Endothelial cell of umbilical vein (primary cell): ENCODE data around the gene GCAT. TPM values are rescaled to one million over a fixed set of nuclear protein-coding genes. Genes with fewer than 3 reads are reported as not detected.

Source experiments
- BruUV-seq: library from RNA; stranded (reverse); fragments of 400-500 nt; replicated peaks from 2 replicates; lab custom pipeline; 2021; lab: Mats Ljungman, UMichigan
- CTCF ChIA-PET: fragments of 300-600, 350-600 bp; sonication (Branson Sonifier 250); formaldehyde crosslinking; loops from one replicate; lab custom pipeline; 2021; ENCODE audit warnings: antibody characterized with exemption, inconsistent platforms; lab: Charles Lee
- POLR2A ChIA-PET: fragments of 300-600, 350-600 bp; sonication (Branson Sonifier 250); formaldehyde crosslinking; loops from one replicate; lab custom pipeline; 2021; ENCODE audit warnings: antibody characterized with exemption, inconsistent platforms; lab: Charles Lee
- DNase-seq: peaks from one replicate; pipeline ENCODE4 v3.0.0-alpha.2; 2011; ENCODE audit warnings: low read depth, low spot score
- FAIRE-seq: peaks from 2 replicates; lab custom pipeline; 2011; peaks lifted over from hg19 to GRCh38; lab: Jason Lieb, UNC
- H2AFZ ChIP-seq: 2 replicates; pipeline ENCODE4 v1.6.0; 2012; ENCODE audit warnings: low read depth, low read length, control low read depth, inconsistent platforms
- H3K27ac ChIP-seq: 2 replicates; pipeline ENCODE4 v1.5.1; 2011; ENCODE audit warnings: low read depth, mild to moderate bottlenecking, control low read depth, low read length, moderate library complexity; ENCODE audit not compliant: insufficient read depth
- H3K27me3 ChIP-seq, 2 experiments: 2 replicates each; pipeline versions ENCODE4 v1.6.0 to v1.6.1; 2011; ENCODE audit warnings: low read length in 2 of 2, mixed read lengths in 1 of 2; ENCODE audit not compliant: control insufficient read depth in 2 of 2, insufficient read depth in 2 of 2
- H3K36me3 ChIP-seq, 2 experiments: 2 replicates in 1 of 2; 3 replicates in 1 of 2; pipeline ENCODE4 v1.5.1; 2011; ENCODE audit warnings: low read length in 2 of 2, mild to moderate bottlenecking in 1 of 2, moderate library complexity in 1 of 2; ENCODE audit not compliant: control insufficient read depth in 2 of 2, insufficient read depth in 2 of 2; ENCODE audit errors: extremely low read depth in 1 of 2
- H3K4me1 ChIP-seq: 3 replicates; pipeline ENCODE4 v1.5.1; 2011; ENCODE audit warnings: mild to moderate bottlenecking, low read length; ENCODE audit not compliant: control insufficient read depth, insufficient read depth; ENCODE audit errors: extremely low read depth
- H3K4me2 ChIP-seq: 2 replicates; pipeline ENCODE4 v1.6.1; 2011; ENCODE audit warnings: low read length, control low read depth, mixed read lengths; ENCODE audit not compliant: insufficient read depth
- H3K4me3 ChIP-seq, 3 experiments: fragments of 200-600 bp in 1 of 3; sonication (generic), shearing (Covaris generic) in 1 of 3; replicated peaks in 1 of 3; 2 replicates each; pipeline ENCODE4 v1.5.1; 2011 to 2016; ENCODE audit warnings: control low read depth in 3 of 3, low read length in 3 of 3, mild to moderate bottlenecking in 2 of 3, inconsistent platforms in 1 of 3, low read depth in 1 of 3, moderate library complexity in 1 of 3; ENCODE audit not compliant: insufficient read depth in 1 of 3
- H3K79me2 ChIP-seq: 2 replicates; pipeline ENCODE4 v1.6.0; 2012; ENCODE audit warnings: low read length, inconsistent platforms; ENCODE audit not compliant: control insufficient read depth, insufficient read depth
- H3K9ac ChIP-seq: replicated peaks from 2 replicates; pipeline ENCODE3; 2011; ENCODE audit warnings: low read length, control low read depth; ENCODE audit not compliant: insufficient read depth; ENCODE audit errors: extremely low read depth
- H3K9me1 ChIP-seq: replicated peaks from 3 replicates; pipeline ENCODE4 v1.6.0; 2011; ENCODE audit warnings: mild to moderate bottlenecking, low read length; ENCODE audit not compliant: control insufficient read depth, insufficient read depth; ENCODE audit errors: extremely low read depth
- H3K9me3 ChIP-seq: replicated peaks from 2 replicates; pipeline ENCODE4 v1.5.1; 2012; ENCODE audit warnings: low read length, inconsistent platforms; ENCODE audit not compliant: control insufficient read depth, insufficient read depth
- H4K20me1 ChIP-seq: replicated peaks from 2 replicates; pipeline ENCODE3; 2011; ENCODE audit warnings: mild to moderate bottlenecking, low read length; ENCODE audit not compliant: control insufficient read depth, insufficient read depth; ENCODE audit errors: extremely low read depth
- FOS ChIP-seq: IDR thresholded peaks from 2 replicates; pipeline ENCODE4 v1.6.1; 2011; ENCODE audit warnings: mild to moderate bottlenecking, low read length, moderate library complexity, borderline replicate concordance; ENCODE audit not compliant: insufficient read depth
- JUN ChIP-seq: IDR thresholded peaks from 2 replicates; pipeline ENCODE4 v1.6.1; 2011; ENCODE audit warnings: borderline replicate concordance, low read depth; ENCODE audit not compliant: insufficient read length, insufficient read depth
- MYC ChIP-seq: IDR thresholded peaks from one replicate; pipeline ENCODE4 v1.6.1; 2011; ENCODE audit warnings: mild to moderate bottlenecking, low read depth, low read length
- POLR2AphosphoS5 ChIP-seq: IDR thresholded peaks from 2 replicates; pipeline ENCODE4 v1.6.1; 2012; ENCODE audit warnings: low read depth, mild to moderate bottlenecking, control low read depth, low read length, moderate library complexity; ENCODE audit not compliant: insufficient read depth
- dilution Hi-C: fragments of 300-500 bp; cut with MboI; formaldehyde crosslinking; loops from one replicate; pipeline ENCODE4 v1.15.0; 2019; ENCODE audit warnings: low sequenced_read_pairs; ENCODE audit not compliant: extremely low pct_ligation_motif_present
- intact Hi-C: fragments of 100-400 bp; cut with micrococcal nuclease; formaldehyde crosslinking; loops from one replicate; pipeline ENCODE4 v1.10.0; 2022
- polyA plus RNA-seq, 4 experiments: library from polyadenylated mRNA; depleted of rRNA in 3 of 4; stranded (reverse) in 3 of 4; unstranded in 1 of 4; fragments of >200 nt; gene quantifications; 2 replicates each; pipeline versions ENCODE4 v1.2.1 to v1.2.3, GENCODE V29; 2011 to 2012; ENCODE audit warnings: missing spikeins in 1 of 4
- total RNA-seq: library from RNA; stranded (reverse); gene quantifications from 2 replicates; pipeline ENCODE4 v1.2.3, GENCODE V29; 2021
- TF ChIP-seq, protein P1 (sequence below), 2 donors: IDR thresholded peaks; 1 replicate in 1 of 2; 2 replicates in 1 of 2; pipeline ENCODE4 v1.5.1; 2011; ENCODE audit warnings: low read length in 2 of 2, mild to moderate bottlenecking in 2 of 2, moderate library complexity in 2 of 2, control low read depth in 1 of 2, inconsistent platforms in 1 of 2, low read depth in 1 of 2; ENCODE audit not compliant: insufficient read depth in 1 of 2; ENCODE audit errors: extremely low read depth in 1 of 2
- TF ChIP-seq, protein P2 (sequence below): IDR thresholded peaks from 2 replicates; pipeline ENCODE4 v1.6.1; 2011; ENCODE audit not compliant: insufficient read depth, insufficient read length

The GCAT gene
- total and polyA plus RNA-seq, 2 donors (not counting 3 experiments of a cell fraction or from before 2014, with no cell fraction given): 19.7 TPM

DNA sequence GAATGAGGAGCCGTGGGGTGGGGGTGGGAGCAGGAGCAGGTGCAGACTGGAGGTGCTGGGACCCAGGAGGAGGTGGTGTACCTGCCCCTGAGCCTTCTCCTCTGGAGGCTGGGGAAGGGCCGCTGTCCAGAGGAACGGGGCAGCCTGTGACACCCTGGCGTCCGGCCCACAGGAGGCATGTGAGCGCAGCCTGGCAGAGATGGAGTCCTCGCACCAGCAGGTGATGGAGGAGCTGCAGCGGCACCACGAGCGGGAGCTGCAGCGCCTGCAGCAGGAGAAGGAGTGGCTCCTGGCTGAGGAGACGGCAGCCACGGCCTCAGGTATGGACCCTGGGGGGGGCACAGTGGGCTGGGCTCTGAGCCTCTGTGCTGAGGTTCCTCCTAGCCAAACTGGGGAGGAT is 42.2 kb upstream of the GCAT start:
- H3K4me1 ChIP-seq: no peaks in the 10 kb centered on the region
- FAIRE-seq (no peak), DNase-seq (no peak)
- dilution Hi-C loops: no loop called here
- H3K9me3 ChIP-seq: no peaks in the 10 kb centered on the region
- ChIA-PET CTCF (interaction anchor here (0.7 to 4.1 kb wide), 2 partner anchors 22 to 122 kb away, joined by 3 to 19 read pairs; no protein-coding TSS in a partner anchor), POLR2A (no interaction called here)
- TF ChIP-seq JUN: no peak
- no peak for TF ChIP-seq MYC
- no peak for TF ChIP-seq FOS
- TF ChIP-seq, protein P1, sequence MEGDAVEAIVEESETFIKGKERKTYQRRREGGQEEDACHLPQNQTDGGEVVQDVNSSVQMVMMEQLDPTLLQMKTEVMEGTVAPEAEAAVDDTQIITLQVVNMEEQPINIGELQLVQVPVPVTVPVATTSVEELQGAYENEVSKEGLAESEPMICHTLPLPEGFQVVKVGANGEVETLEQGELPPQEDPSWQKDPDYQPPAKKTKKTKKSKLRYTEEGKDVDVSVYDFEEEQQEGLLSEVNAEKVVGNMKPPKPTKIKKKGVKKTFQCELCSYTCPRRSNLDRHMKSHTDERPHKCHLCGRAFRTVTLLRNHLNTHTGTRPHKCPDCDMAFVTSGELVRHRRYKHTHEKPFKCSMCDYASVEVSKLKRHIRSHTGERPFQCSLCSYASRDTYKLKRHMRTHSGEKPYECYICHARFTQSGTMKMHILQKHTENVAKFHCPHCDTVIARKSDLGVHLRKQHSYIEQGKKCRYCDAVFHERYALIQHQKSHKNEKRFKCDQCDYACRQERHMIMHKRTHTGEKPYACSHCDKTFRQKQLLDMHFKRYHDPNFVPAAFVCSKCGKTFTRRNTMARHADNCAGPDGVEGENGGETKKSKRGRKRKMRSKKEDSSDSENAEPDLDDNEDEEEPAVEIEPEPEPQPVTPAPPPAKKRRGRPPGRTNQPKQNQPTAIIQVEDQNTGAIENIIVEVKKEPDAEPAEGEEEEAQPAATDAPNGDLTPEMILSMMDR (IDR thresholded peaks at IDR 0.05; ENCODE audit: extremely low read depth in 1 of 2, insufficient read depth in 1 of 2, low read depth in 1 of 2, low read length in 2 of 2): no peak
- TF ChIP-seq POLR2AphosphoS5: no peak
- TF ChIP-seq, protein P2, sequence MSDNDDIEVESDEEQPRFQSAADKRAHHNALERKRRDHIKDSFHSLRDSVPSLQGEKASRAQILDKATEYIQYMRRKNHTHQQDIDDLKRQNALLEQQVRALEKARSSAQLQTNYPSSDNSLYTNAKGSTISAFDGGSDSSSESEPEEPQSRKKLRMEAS: no peak
- H2AFZ ChIP-seq: no peak overlapping the region
- H3K4me2 ChIP-seq: no peak overlapping the region
- intact Hi-C loops: no loop called here
- no peaks in the 10 kb centered on the region for H3K27me3 ChIP-seq
- H3K36me3 ChIP-seq: peaks cover 6 to 46% of the 10 kb centered on the region in 2 experiments
- no TSS peak for BruUV-seq
- H3K79me2 ChIP-seq: no peaks in the 10 kb centered on the region
- no peak overlapping the region for H3K27ac ChIP-seq
- no peak overlapping the region for H3K4me3 ChIP-seq
- H4K20me1 ChIP-seq: no peaks in the 10 kb centered on the region
- no peak overlapping the region for H3K9ac ChIP-seq
- no peaks in the 10 kb centered on the region for H3K9me1 ChIP-seq
